ENCODE results near the gene TEX38.

GRCh38 chr1:46642115-46642680 is 29.5 kb upstream of the TEX38 start:
- no peak for TF ChIP-seq EZH2phosphoT487 (IDR thresholded peaks at IDR 0.05; ENCODE audit: borderline replicate concordance)
- TF ChIP-seq CTCF (IDR thresholded peaks at IDR 0.05 in 2 of 3, conservative IDR thresholded peaks at IDR 0.05 in 1 of 3; ENCODE audit: borderline replicate concordance in 1 of 3, insufficient read depth in 1 of 3, low read depth in 2 of 3, low read length in 2 of 3) = no peak
- TF ChIP-seq POLR2A (IDR thresholded peaks at IDR 0.05; ENCODE audit: borderline replicate concordance, extremely low read depth, insufficient read depth, insufficient read length) = no peak
